Mesendoderm (in vitro differentiated cells): ENCODE results near the gene LAMTOR4.

Experiments used
- DNase-seq: peaks from one replicate; pipeline ENCODE4 v3.0.0; 2013
- H2AK5ac ChIP-seq: 2 replicates; pipeline ENCODE4 v1.6.1; 2013; ENCODE audit warnings: low read length, inconsistent platforms
- H2BK120ac ChIP-seq: 2 replicates; pipeline ENCODE4 v1.6.1; 2013; ENCODE audit warnings: low read depth, mild to moderate bottlenecking, low read length, moderate library complexity, mixed read lengths
- H2BK15ac ChIP-seq: replicated peaks from 2 replicates; pipeline ENCODE4 v1.6.1; 2013; ENCODE audit warnings: low read depth, mild to moderate bottlenecking, moderate library complexity
- H2BK5ac ChIP-seq: 2 replicates; pipeline ENCODE4 v1.6.1; 2013; ENCODE audit warnings: low read length, inconsistent platforms
- H3K18ac ChIP-seq: 2 replicates; pipeline ENCODE4 v1.6.1; 2013; ENCODE audit warnings: mild to moderate bottlenecking, low read length, mixed read lengths
- H3K23ac ChIP-seq: one replicate; pipeline ENCODE4 v1.6.1; 2013; ENCODE audit warnings: low read length
- H3K27ac ChIP-seq: 2 replicates; pipeline ENCODE4 v1.5.1; 2013; ENCODE audit warnings: low read depth, mild to moderate bottlenecking, inconsistent platforms, low read length, moderate library complexity
- H3K27me3 ChIP-seq: 2 replicates; pipeline ENCODE4 v1.6.1; 2013; ENCODE audit warnings: low read length, control low read depth, mild to moderate bottlenecking, inconsistent platforms; ENCODE audit not compliant: insufficient read depth, poor library complexity
- H3K36me3 ChIP-seq: 2 replicates; pipeline ENCODE4 v1.6.1; 2013; ENCODE audit warnings: low read length, inconsistent platforms; ENCODE audit not compliant: control insufficient read depth, insufficient read depth
- H3K4ac ChIP-seq: one replicate; pipeline ENCODE4 v1.6.1; 2013; ENCODE audit warnings: low read depth, mild to moderate bottlenecking, low read length, moderate library complexity
- H3K4me1 ChIP-seq: 2 replicates; pipeline ENCODE4 v1.6.1; 2013; ENCODE audit warnings: low read depth, low read length, inconsistent platforms; ENCODE audit not compliant: control insufficient read depth
- H3K4me2 ChIP-seq: 2 replicates; pipeline ENCODE4 v1.6.1; 2013; ENCODE audit warnings: low read length
- H3K4me3 ChIP-seq: 2 replicates; pipeline ENCODE4 v1.5.1; 2013; ENCODE audit warnings: mild to moderate bottlenecking, low read length
- H3K56ac ChIP-seq: one replicate; pipeline ENCODE4 v1.6.1; 2013; ENCODE audit warnings: low read length
- H3K79me1 ChIP-seq: 2 replicates; pipeline ENCODE4 v1.6.1; 2013; ENCODE audit warnings: low read length, inconsistent platforms
- H3K79me2 ChIP-seq: 2 replicates; pipeline ENCODE4 v1.6.1; 2013; ENCODE audit warnings: mild to moderate bottlenecking, low read length; ENCODE audit not compliant: control insufficient read depth, insufficient read depth
- H3K9ac ChIP-seq: 2 replicates; pipeline ENCODE4 v1.6.1; 2013; ENCODE audit warnings: low read length, inconsistent platforms
- H4K5ac ChIP-seq: one replicate; pipeline ENCODE4 v1.6.1; 2013; ENCODE audit warnings: low read length
- H4K8ac ChIP-seq: one replicate; pipeline ENCODE4 v1.6.1; 2013; ENCODE audit warnings: low read depth, mild to moderate bottlenecking, control low read depth, low read length, moderate library complexity
- WGBS: extraction: QIAGEN DNeasy Blood & Tissue Kit; methylation state at CpG from one replicate; pipeline ENCODE4 v1.1.7; 2013; ENCODE audit warnings: low lambda C conversion rate, missing lambda C conversion rate; ENCODE audit not compliant: insufficient coverage; ENCODE audit errors: extremely low coverage; 5-methylcytosine and 5-hydroxymethylcytosine counted together

Gene LAMTOR4

DNA sequence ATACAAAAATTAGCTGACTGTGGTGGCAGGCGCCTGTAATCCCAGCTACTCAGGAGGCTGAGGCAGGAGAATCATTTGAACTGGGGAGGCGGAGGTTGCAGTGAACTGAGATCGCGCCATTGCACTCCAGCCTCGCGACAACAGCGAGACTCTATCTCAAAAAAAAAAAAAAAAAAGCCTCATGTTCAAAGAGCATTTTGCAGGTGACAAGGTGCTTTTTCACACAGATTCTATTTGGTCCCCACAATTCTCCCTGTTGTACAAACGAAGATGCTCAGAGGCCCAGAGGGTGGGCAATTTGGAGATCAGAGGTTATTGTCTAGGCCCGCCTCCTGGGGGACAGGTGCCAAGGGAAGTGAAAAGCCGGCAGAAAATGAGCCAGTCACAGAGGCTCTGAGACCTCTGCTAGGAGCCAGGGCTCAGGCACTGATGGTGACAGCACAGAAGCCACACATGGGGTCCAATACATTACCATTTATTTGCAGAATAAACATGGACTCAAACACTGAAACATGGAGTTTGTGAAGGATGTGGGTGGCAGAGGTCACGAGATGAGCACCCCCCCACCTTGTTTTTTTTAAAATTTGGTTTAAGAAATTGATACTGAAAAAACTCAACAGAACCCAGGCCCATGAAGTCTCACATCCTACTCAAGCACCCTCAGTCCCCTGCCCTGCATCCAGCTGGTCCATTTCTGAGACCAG lies 20.6 kb downstream of the LAMTOR4 start:
- DNase-seq, result no peak
- WGBS, result no CpG with 5 or more reads among the region's 11 CpGs
- no peak overlapping the region for H2BK5ac ChIP-seq

DNA sequence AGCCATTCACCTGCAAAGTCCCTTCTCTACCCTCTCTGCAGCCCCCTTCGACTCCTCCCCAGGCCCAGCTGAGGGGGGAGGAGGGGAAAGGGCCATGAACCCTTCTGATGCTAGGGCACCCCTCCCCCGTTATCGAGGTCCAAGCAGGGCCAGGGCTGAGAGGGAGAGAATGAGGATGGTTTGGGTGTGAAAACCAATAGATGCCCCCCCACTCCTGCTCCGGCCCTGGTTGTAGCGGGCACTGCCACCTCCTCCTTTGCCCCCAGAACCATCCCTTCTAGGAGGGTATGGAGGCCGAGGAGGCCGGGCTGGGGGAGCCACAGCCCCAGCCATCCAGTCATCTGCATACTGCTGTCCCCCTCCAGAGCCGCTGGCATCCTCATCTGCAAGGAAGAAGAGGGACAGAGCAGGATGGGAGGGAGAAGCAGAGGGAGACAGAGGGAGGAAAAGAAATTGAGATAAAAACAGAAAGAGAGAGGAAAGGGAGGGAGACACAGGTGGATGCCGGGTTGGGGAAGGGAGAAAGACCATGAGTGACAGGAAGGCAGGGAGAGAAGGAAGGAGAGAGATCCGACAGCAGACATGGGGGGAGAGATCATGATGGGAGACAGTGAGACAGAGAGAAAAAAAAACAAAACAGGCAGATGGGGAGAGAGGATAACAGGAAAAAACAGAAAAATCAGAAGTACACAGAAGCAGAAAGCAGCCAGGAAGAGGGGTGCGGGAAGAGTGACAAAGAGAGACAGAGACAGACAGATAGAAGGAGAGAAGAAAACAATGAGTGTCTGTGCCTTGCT lies 21.6 kb downstream of the LAMTOR4 start:
- Histone ChIP-seq H3K23ac (no peak overlapping the region), H3K27me3 (no peaks in the 10 kb centered on the region), H3K4me1 (peaks cover 11% of the 10 kb centered on the region), H3K4me3 (no peak overlapping the region), H3K4me2 (no peak overlapping the region), H3K9ac (no peak overlapping the region), H4K5ac (no peak overlapping the region), H2BK5ac (no peak overlapping the region), H2BK120ac (no peak overlapping the region), H3K56ac (no peak overlapping the region), H3K79me2 (no peaks in the 10 kb centered on the region), H3K27ac (no peak overlapping the region), H3K18ac (no peak overlapping the region), H2BK15ac (no peak overlapping the region), H4K8ac (no peak overlapping the region), H2AK5ac (no peak overlapping the region), H3K4ac (no peak overlapping the region), H3K79me1 (no peaks in the 10 kb centered on the region), H3K36me3 (no peaks in the 10 kb centered on the region)
- no CpG with 5 or more reads among the region's 11 CpGs for WGBS
- no peak for DNase-seq

More for the DNA sequence above, 20.6 kb downstream of the LAMTOR4 start:
- no peak overlapping the region for H2AK5ac ChIP-seq
- no peaks in the 10 kb centered on the region for H3K79me1 ChIP-seq
- H3K56ac ChIP-seq, result no peak overlapping the region
- peaks cover 11% of the 10 kb centered on the region for H3K4me1 ChIP-seq
- H3K23ac ChIP-seq, result no peak overlapping the region
- H3K18ac ChIP-seq, result no peak overlapping the region
- no peaks in the 10 kb centered on the region for H3K36me3 ChIP-seq
- H3K4me2 ChIP-seq, result no peak overlapping the region
- H3K4ac ChIP-seq, result no peak overlapping the region
- H3K27ac ChIP-seq, result no peak overlapping the region
- H3K9ac ChIP-seq, result no peak overlapping the region
- no peaks in the 10 kb centered on the region for H3K79me2 ChIP-seq
- no peak overlapping the region for H4K8ac ChIP-seq
- H3K27me3 ChIP-seq, result no peaks in the 10 kb centered on the region
- H2BK120ac ChIP-seq, result no peak overlapping the region
- H2BK15ac ChIP-seq, result no peak overlapping the region
- H4K5ac ChIP-seq, result no peak overlapping the region
- H3K4me3 ChIP-seq, result no peak overlapping the region

DNA sequence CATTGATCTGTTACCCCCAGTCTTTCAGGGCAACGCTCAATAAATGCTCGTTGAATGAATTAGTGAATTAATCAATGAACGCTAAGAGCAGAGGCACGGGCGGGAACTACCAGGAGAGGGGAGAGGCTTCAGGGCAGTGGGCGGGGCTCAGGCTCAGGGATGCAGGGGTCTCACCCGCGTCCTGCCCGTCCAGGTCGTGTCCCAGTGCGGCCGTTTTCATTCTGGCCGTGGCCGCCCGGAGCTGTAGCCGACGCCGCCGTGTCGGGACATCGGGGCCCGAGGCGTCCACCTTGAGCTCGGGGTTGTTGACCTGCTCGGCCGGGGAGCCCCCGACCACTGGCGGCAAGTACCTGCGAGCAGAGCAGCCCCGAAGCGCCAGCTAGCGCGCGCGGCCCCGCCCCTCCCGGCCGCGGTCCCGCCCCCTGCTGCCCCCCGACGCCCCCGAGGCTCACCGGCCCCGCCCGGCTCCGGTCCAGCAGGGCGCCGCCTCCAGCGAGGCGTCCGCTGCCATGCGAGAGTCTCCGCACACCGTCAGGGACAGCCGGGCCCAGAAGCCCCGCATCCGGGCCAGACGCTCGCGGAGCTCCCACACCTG lies 22.5 kb downstream of the LAMTOR4 start:
- Histone ChIP-seq H2BK120ac (no peak overlapping the region), H3K27ac (no peak overlapping the region), H3K4me2 (peak overlapping the region; percentile 58), H3K79me1 (peaks cover 3% of the 10 kb centered on the region), H3K4me1 (peaks cover 11% of the 10 kb centered on the region), H3K27me3 (no peaks in the 10 kb centered on the region), H3K4me3 (no peak overlapping the region), H3K56ac (peak overlapping the region; percentile 22), H2BK5ac (no peak overlapping the region), H2BK15ac (no peak overlapping the region), H2AK5ac (no peak overlapping the region), H3K36me3 (no peaks in the 10 kb centered on the region), H3K79me2 (no peaks in the 10 kb centered on the region), H3K4ac (no peak overlapping the region), H3K9ac (peak overlapping the region; percentile 22), H4K5ac (no peak overlapping the region), H4K8ac (no peak overlapping the region), H3K23ac (no peak overlapping the region), H3K18ac (peak overlapping the region; percentile 18)
- peak; percentile 34 for DNase-seq
- WGBS, result no CpG with 5 or more reads among the region's 61 CpGs

DNA sequence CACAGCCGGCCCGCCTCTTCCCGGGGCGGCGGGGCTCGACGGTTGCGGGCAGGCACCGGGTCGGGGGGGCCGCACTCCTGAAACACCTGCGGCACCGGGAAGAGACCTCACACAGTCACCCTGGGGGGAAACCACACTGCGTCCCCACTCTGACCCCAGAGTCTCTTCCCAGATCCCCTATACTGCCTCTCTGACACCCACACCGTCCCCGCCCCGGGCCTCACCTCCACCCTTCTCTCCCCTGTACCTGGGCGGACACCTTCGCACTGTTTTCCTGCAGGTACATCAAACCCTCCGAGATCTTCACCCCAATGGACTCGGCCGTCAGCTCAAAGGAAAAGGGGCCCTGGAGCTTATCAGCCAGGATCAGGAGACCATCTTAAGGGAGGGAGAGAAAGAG lies 23.1 kb downstream of the LAMTOR4 start:
- Histone ChIP-seq H3K36me3 (no peaks in the 10 kb centered on the region), H4K8ac (no peak overlapping the region), H2BK5ac (no peak overlapping the region), H3K4me3 (no peak overlapping the region), H3K79me1 (peaks cover 6% of the 10 kb centered on the region), H3K79me2 (peaks cover 2% of the 10 kb centered on the region), H2BK15ac (no peak overlapping the region), H3K56ac (no peak overlapping the region), H3K18ac (peak overlapping the region; percentile 18), H2AK5ac (no peak overlapping the region), H3K4me2 (peak overlapping the region; percentile 4), H3K4me1 (peaks cover 12% of the 10 kb centered on the region), H3K4ac (no peak overlapping the region), H3K9ac (no peak overlapping the region), H3K23ac (no peak overlapping the region), H2BK120ac (no peak overlapping the region), H3K27ac (no peak overlapping the region), H3K27me3 (no peaks in the 10 kb centered on the region), H4K5ac (no peak overlapping the region)
- no peak for DNase-seq
- no CpG with 5 or more reads among the region's 22 CpGs for WGBS

DNA sequence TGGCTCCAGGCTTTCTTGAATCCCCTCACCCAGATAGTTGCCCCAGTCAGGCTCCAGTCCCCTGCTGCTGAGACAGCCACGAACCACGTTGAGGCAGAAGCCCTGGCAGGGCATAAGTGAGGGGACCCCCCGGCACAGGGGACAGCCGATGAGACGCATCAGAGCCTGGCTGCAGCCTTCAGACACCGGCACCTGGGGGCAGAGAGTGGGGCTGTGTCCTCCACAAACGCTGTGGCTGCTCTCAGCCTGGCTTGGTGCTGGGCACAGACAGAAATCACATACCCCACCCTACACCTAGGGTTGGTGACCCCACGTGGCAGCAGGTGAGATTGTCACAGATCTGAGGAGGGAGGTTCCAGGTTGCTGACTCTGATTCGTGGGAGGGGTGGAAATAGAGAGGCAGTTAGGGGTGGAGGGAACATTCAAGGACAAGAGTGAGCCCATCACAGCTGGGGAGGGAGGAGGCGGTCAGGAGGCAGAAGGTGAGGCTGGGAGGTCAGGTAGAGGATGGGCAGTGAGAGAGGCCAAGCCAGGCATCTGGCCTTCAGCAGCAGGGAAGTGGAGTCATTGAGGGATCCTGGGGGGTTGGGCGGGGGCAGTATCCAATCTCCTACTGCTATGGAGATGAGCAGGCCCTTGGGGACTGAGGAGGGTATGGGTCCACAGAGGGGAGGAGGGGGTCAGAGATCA lies 25.2 kb downstream of the LAMTOR4 start:
- no peak overlapping the region for H2BK15ac ChIP-seq
- peaks cover 2% of the 10 kb centered on the region for H3K79me2 ChIP-seq
- H3K23ac ChIP-seq, result no peak overlapping the region
- no peak overlapping the region for H3K4me3 ChIP-seq
- H3K56ac ChIP-seq, result no peak overlapping the region
- H3K18ac ChIP-seq, result no peak overlapping the region
- H3K9ac ChIP-seq, result no peak overlapping the region
- no peak overlapping the region for H2AK5ac ChIP-seq
- no peak overlapping the region for H2BK120ac ChIP-seq
- no peak overlapping the region for H3K27ac ChIP-seq
- H3K4me2 ChIP-seq, result no peak overlapping the region
- no peaks in the 10 kb centered on the region for H3K36me3 ChIP-seq
- no peak overlapping the region for H2BK5ac ChIP-seq
- no peaks in the 10 kb centered on the region for H3K27me3 ChIP-seq
- H4K5ac ChIP-seq, result no peak overlapping the region
- WGBS, result no CpG with 5 or more reads among the region's 11 CpGs
- H3K4me1 ChIP-seq, result peaks cover 5% of the 10 kb centered on the region
- H4K8ac ChIP-seq, result no peak overlapping the region
- peaks cover 6% of the 10 kb centered on the region for H3K79me1 ChIP-seq
- no peak for DNase-seq
- H3K4ac ChIP-seq, result no peak overlapping the region
